ENCODE results near the gene NUDT12. TPM values are rescaled to one million over a fixed set of nuclear protein-coding genes. Genes with fewer than 3 reads are reported as not detected.

Gene NUDT12
- polyA plus RNA-seq, 2 of the 4 experiments (the other 2 are of a cell fraction) = 3.1 to 6.2 TPM

DNA sequence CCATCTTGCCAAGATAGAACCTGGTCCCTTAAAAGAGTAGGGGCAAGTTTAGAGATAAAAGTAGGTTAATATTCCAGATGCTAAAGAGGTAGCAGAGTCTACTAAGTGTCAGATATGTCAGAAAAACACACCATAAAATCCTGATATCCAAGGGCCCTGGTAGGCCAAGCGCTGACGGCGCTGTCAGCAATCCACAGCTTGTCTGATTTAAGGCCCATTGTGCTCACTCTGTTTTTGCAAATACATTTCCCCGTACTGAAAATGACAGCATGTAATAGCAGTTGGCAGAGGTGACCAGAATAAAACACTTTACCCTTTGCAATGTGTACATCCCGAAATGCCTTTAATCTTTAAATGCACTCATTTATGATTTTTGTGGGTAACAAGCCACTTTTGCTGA, 9.9 kb upstream of the NUDT12 start:
- Histone ChIP-seq H3K4me1 (peaks cover 8% of the 10 kb centered on the region), H3K27ac (no peak overlapping the region), H3K9me3 (no peaks in the 10 kb centered on the region), H3K4me2 (no peak overlapping the region), H3K4me3 (no peak overlapping the region)
- 83% methylated on average over 5 of the region's 5 CpGs for WGBS (ENCODE audit: missing lambda C conversion rate)
- ChIA-PET CTCF (no interaction called here), POLR2A (no interaction called here)
- TF ChIP-seq, protein P1, sequence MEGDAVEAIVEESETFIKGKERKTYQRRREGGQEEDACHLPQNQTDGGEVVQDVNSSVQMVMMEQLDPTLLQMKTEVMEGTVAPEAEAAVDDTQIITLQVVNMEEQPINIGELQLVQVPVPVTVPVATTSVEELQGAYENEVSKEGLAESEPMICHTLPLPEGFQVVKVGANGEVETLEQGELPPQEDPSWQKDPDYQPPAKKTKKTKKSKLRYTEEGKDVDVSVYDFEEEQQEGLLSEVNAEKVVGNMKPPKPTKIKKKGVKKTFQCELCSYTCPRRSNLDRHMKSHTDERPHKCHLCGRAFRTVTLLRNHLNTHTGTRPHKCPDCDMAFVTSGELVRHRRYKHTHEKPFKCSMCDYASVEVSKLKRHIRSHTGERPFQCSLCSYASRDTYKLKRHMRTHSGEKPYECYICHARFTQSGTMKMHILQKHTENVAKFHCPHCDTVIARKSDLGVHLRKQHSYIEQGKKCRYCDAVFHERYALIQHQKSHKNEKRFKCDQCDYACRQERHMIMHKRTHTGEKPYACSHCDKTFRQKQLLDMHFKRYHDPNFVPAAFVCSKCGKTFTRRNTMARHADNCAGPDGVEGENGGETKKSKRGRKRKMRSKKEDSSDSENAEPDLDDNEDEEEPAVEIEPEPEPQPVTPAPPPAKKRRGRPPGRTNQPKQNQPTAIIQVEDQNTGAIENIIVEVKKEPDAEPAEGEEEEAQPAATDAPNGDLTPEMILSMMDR (IDR thresholded peaks at IDR 0.05) = no peak
- no peak for TF ChIP-seq TP53 (CRISPR knock-in tag; IDR thresholded peaks at IDR 0.05)
- TF ChIP-seq POLR2A (IDR thresholded peaks at IDR 0.05; ENCODE audit: low read length) = no peak
- no peak for TF ChIP-seq CHD2 (IDR thresholded peaks at IDR 0.05; ENCODE audit: low read length, partially characterized antibody)
- no peak for TF ChIP-seq NFE2L2 (conservative IDR thresholded peaks at IDR 0.05; ENCODE audit: low read length)
- TF ChIP-seq, protein P2, sequence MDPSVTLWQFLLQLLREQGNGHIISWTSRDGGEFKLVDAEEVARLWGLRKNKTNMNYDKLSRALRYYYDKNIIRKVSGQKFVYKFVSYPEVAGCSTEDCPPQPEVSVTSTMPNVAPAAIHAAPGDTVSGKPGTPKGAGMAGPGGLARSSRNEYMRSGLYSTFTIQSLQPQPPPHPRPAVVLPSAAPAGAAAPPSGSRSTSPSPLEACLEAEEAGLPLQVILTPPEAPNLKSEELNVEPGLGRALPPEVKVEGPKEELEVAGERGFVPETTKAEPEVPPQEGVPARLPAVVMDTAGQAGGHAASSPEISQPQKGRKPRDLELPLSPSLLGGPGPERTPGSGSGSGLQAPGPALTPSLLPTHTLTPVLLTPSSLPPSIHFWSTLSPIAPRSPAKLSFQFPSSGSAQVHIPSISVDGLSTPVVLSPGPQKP (IDR thresholded peaks at IDR 0.05; ENCODE audit: low read depth, low read length) = no peak
- no peak for TF ChIP-seq CEBPB (IDR thresholded peaks at IDR 0.05)
- TF ChIP-seq HDAC2 (IDR thresholded peaks at IDR 0.05) = no peak
- TF ChIP-seq CHD4 (IDR thresholded peaks at IDR 0.05; ENCODE audit: borderline replicate concordance) = no peak
- TF ChIP-seq RAD21 (conservative IDR thresholded peaks at IDR 0.05 in 1 of 2, IDR thresholded peaks at IDR 0.05 in 1 of 2) = no peak
- TF ChIP-seq EHMT2 (IDR thresholded peaks at IDR 0.05; ENCODE audit: low read depth) = no peak
- TF ChIP-seq FOSL2 (IDR thresholded peaks at IDR 0.05) = no peak
- TF ChIP-seq FOSL2 (CRISPR knock-in tag; IDR thresholded peaks at IDR 0.05) = no peak
- no peak for TF ChIP-seq SMC3 (IDR thresholded peaks at IDR 0.05)
- TF ChIP-seq SREBF2 (IDR thresholded peaks at IDR 0.05) = no peak
- TF ChIP-seq ZC3H11A (IDR thresholded peaks at IDR 0.05) = no peak
- no peak for TF ChIP-seq HOXB5 (CRISPR knock-in tag; IDR thresholded peaks at IDR 0.05)
- no peak for TF ChIP-seq CBX2 (IDR thresholded peaks at IDR 0.05; ENCODE audit: borderline replicate concordance, low read depth)
- TF ChIP-seq, protein P3, sequence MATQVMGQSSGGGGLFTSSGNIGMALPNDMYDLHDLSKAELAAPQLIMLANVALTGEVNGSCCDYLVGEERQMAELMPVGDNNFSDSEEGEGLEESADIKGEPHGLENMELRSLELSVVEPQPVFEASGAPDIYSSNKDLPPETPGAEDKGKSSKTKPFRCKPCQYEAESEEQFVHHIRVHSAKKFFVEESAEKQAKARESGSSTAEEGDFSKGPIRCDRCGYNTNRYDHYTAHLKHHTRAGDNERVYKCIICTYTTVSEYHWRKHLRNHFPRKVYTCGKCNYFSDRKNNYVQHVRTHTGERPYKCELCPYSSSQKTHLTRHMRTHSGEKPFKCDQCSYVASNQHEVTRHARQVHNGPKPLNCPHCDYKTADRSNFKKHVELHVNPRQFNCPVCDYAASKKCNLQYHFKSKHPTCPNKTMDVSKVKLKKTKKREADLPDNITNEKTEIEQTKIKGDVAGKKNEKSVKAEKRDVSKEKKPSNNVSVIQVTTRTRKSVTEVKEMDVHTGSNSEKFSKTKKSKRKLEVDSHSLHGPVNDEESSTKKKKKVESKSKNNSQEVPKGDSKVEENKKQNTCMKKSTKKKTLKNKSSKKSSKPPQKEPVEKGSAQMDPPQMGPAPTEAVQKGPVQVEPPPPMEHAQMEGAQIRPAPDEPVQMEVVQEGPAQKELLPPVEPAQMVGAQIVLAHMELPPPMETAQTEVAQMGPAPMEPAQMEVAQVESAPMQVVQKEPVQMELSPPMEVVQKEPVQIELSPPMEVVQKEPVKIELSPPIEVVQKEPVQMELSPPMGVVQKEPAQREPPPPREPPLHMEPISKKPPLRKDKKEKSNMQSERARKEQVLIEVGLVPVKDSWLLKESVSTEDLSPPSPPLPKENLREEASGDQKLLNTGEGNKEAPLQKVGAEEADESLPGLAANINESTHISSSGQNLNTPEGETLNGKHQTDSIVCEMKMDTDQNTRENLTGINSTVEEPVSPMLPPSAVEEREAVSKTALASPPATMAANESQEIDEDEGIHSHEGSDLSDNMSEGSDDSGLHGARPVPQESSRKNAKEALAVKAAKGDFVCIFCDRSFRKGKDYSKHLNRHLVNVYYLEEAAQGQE (IDR thresholded peaks at IDR 0.05) = no peak
- no peak for TF ChIP-seq NPAS2 (CRISPR knock-in tag; IDR thresholded peaks at IDR 0.05; ENCODE audit: borderline replicate concordance)
- DNase-seq (ENCODE audit: low read depth in 1 of 2, low spot score in 1 of 2) (no peak), FAIRE-seq (no peak), ATAC-seq (no peak)

- H3K9me3 ChIP-seq = no peaks in the 10 kb centered on the region
- peaks cover 8% of the 10 kb centered on the region for H3K4me1 ChIP-seq
- DNase-seq (ENCODE audit: low read depth in 1 of 2, low spot score in 1 of 2) (no peak), ATAC-seq (no peak), FAIRE-seq (no peak)
- POLR2A ChIA-PET = no interaction called here
- CTCF ChIA-PET = interaction anchor here (0.6 kb wide), 1 partner anchor 160 kb away, joined by 3 read pairs; no protein-coding TSS in a partner anchor
- WGBS (ENCODE audit: missing lambda C conversion rate) = 83% methylated on average over 13 of the region's 13 CpGs
- TF ChIP-seq EP300 (IDR thresholded peaks at IDR 0.05) (no peak), EHMT2 (IDR thresholded peaks at IDR 0.05; ENCODE audit: low read depth) (no peak), RCOR1 (IDR thresholded peaks at IDR 0.05; ENCODE audit: low read depth, low read length) (no peak), NPAS2 (CRISPR knock-in tag; IDR thresholded peaks at IDR 0.05; ENCODE audit: borderline replicate concordance) (no peak), CBX2 (IDR thresholded peaks at IDR 0.05; ENCODE audit: borderline replicate concordance, low read depth) (no peak)
- H3K4me3 ChIP-seq = no peak overlapping the region
- H3K4me2 ChIP-seq = no peak overlapping the region
- H3K27ac ChIP-seq = no peak overlapping the region
Measured at GRCh38 chr5:103571730-103572129, 9.1 kb upstream of the NUDT12 start.

Data from A549 (cell line).